PC-9 (cell line): ENCODE results near the gene PHLDA3. TPM values are rescaled to one million over a fixed set of nuclear protein-coding genes. Genes with fewer than 3 reads are reported as not detected.

Experiments
- BruUV-seq: library from RNA; stranded (reverse); fragments of 400-500 nt; replicated peaks from 2 replicates; lab custom pipeline; 2021; lab: Mats Ljungman, UMichigan
- CTCF ChIA-PET: fragments of 300-600 bp; sonication (Branson Sonifier 250); formaldehyde crosslinking; loops from one replicate; lab custom pipeline; 2022; ENCODE audit warnings: antibody characterized with exemption; lab: Charles Lee
- POLR2A ChIA-PET: fragments of 300-600 bp; sonication (Branson Sonifier 250); formaldehyde crosslinking; loops from one replicate; lab custom pipeline; 2022; ENCODE audit warnings: antibody characterized with exemption; ENCODE audit not compliant: unreplicated experiment; lab: Charles Lee
- DNase-seq, 2 experiments: peaks; one replicate each; pipeline versions ENCODE4 v3.0.0 to v3.0.0-alpha.2; 2015 to 2022; ENCODE audit warnings: mixed read lengths in 1 of 2
- H2AFZ ChIP-seq: fragments of 200-600 bp; sonication (generic); 2 replicates; pipeline ENCODE4 v1.8.1; 2017; ENCODE audit warnings: antibody characterized with exemption
- H3F3A ChIP-seq: fragments of 200-600 bp; sonication (generic); 2 replicates; pipeline ENCODE4 v1.8.1; 2017; ENCODE audit warnings: antibody characterized with exemption, mild to moderate bottlenecking, low read depth; ENCODE audit not compliant: insufficient read depth
- H3K27ac ChIP-seq: fragments of 200-600 bp; sonication (generic); 2 replicates; pipeline ENCODE4 v1.6.1; 2016; ENCODE audit warnings: mixed run types
- H3K27me3 ChIP-seq: fragments of 200-600 bp; sonication (generic); 2 replicates; pipeline ENCODE4 v1.6.1; 2016; ENCODE audit warnings: low read depth, mixed run types; ENCODE audit not compliant: insufficient read depth
- H3K36me3 ChIP-seq: fragments of 200-600 bp; sonication (generic); 2 replicates; pipeline ENCODE4 v1.6.1; 2016; ENCODE audit warnings: low read depth, mixed run types
- H3K4me1 ChIP-seq: fragments of 200-600 bp; sonication (generic); replicated peaks from 2 replicates; pipeline ENCODE4 v1.6.1; 2016; ENCODE audit warnings: mixed run types; ENCODE audit not compliant: insufficient read depth
- H3K4me2 ChIP-seq: fragments of 200-600 bp; sonication (generic); 2 replicates; pipeline ENCODE4 v1.6.1; 2017; ENCODE audit warnings: mixed run types
- H3K4me3 ChIP-seq: fragments of 200-600 bp; sonication (generic); 2 replicates; pipeline ENCODE4 v1.6.1; 2016; ENCODE audit warnings: mixed run types
- H3K79me2 ChIP-seq: fragments of 200-600 bp; sonication (generic); 2 replicates; pipeline ENCODE4 v1.6.1; 2017; ENCODE audit warnings: low read depth, mixed run types
- H3K9me2 ChIP-seq: fragments of 200-600 bp; sonication (generic); 2 replicates; pipeline ENCODE4 v1.8.1; 2017; ENCODE audit warnings: mild to moderate bottlenecking; ENCODE audit not compliant: insufficient read depth
- H3K9me3 ChIP-seq: fragments of 200-600 bp; sonication (generic); 2 replicates; pipeline ENCODE4 v1.8.1; 2016; ENCODE audit warnings: low read depth; ENCODE audit not compliant: insufficient read depth
- H4K20me1 ChIP-seq: fragments of 200-600 bp; sonication (generic); 2 replicates; pipeline ENCODE4 v1.8.1; 2017; ENCODE audit not compliant: insufficient read depth
- CTCF ChIP-seq: fragments of 200-600 bp; sonication (generic); conservative IDR thresholded peaks from 2 replicates; pipeline ENCODE4 v1.6.1; 2017; ENCODE audit warnings: mixed run types, antibody characterized with exemption, mild to moderate bottlenecking, moderate library complexity
- EZH2 ChIP-seq: fragments of 200-600 bp; sonication (generic); IDR thresholded peaks from 2 replicates; pipeline ENCODE4 v1.8.0; 2017; ENCODE audit warnings: antibody characterized with exemption, low read depth
- intact Hi-C: fragments of 100-400 bp; cut with micrococcal nuclease; formaldehyde crosslinking; loops from one replicate; pipeline ENCODE4 v1.10.0; 2022; ENCODE audit not compliant: unreplicated experiment
- total RNA-seq: library from RNA; stranded (reverse); gene quantifications from 2 replicates; pipeline ENCODE4 v1.2.3, GENCODE V29; 2021

The PHLDA3 gene
- total RNA-seq, 1 experiment from 2014 or later = 31.6 TPM

- Histone ChIP-seq H3F3A (peaks cover 49% of the 10 kb centered on the region), H3K9me2 (no peaks in the 10 kb centered on the region), H3K4me3 (no peak overlapping the region), H3K27me3 (no peaks in the 10 kb centered on the region), H3K36me3 (no peaks in the 10 kb centered on the region), H4K20me1 (no peaks in the 10 kb centered on the region), H3K4me2 (peak overlapping the region; percentile 54), H3K79me2 (no peaks in the 10 kb centered on the region), H2AFZ (no peak overlapping the region), H3K4me1 (peaks cover 63% of the 10 kb centered on the region), H3K27ac (peak overlapping the region; percentile 95), H3K9me3 (no peaks in the 10 kb centered on the region)
- DNase-seq = no peak
- ChIA-PET POLR2A (no interaction called here), CTCF (interaction anchor here (1.1 kb wide), 1 partner anchor 22 kb away, joined by 3 read pairs; no protein-coding TSS in a partner anchor)
- intact Hi-C loops = no loop called here
- no peak for TF ChIP-seq CTCF
- TF ChIP-seq EZH2 = no peak
- BruUV-seq = no TSS peak
Observed at GRCh38 chr1:201457508-201457960, 11.5 kb downstream of the PHLDA3 start.

- Histone ChIP-seq H3F3A (peaks cover 43% of the 10 kb centered on the region), H3K36me3 (no peaks in the 10 kb centered on the region), H3K9me2 (no peaks in the 10 kb centered on the region), H2AFZ (no peak overlapping the region), H3K27ac (peak overlapping the region; percentile 95), H3K79me2 (no peaks in the 10 kb centered on the region), H3K9me3 (no peaks in the 10 kb centered on the region), H3K4me3 (no peak overlapping the region), H3K4me2 (peak overlapping the region; percentile 54), H3K4me1 (peaks cover 56% of the 10 kb centered on the region), H4K20me1 (no peaks in the 10 kb centered on the region), H3K27me3 (no peaks in the 10 kb centered on the region)
- intact Hi-C loops = no loop called here
- no peak for TF ChIP-seq EZH2
- TF ChIP-seq CTCF = no peak
- POLR2A ChIA-PET = no interaction called here
- peak; percentile 76 to 96 for DNase-seq
- CTCF ChIA-PET = interaction anchor here (1.1 kb wide), 1 partner anchor 21 kb away, joined by 3 read pairs; no protein-coding TSS in a partner anchor
- BruUV-seq = no TSS peak
Observed at GRCh38 chr1:201456499-201457309, 12.3 kb downstream of the PHLDA3 start.

- no TSS peak for BruUV-seq
- Histone ChIP-seq H3K9me2 (no peaks in the 10 kb centered on the region), H3K79me2 (no peaks in the 10 kb centered on the region), H3K9me3 (no peaks in the 10 kb centered on the region), H3K4me1 (peaks cover 42% of the 10 kb centered on the region), H3F3A (peaks cover 29% of the 10 kb centered on the region), H2AFZ (no peak overlapping the region), H3K27me3 (no peaks in the 10 kb centered on the region), H4K20me1 (no peaks in the 10 kb centered on the region), H3K4me3 (no peak overlapping the region), H3K27ac (0 out of 2 replicates have a peak overlapping the region, but pooled peaks have one; percentile 95), H3K4me2 (no peak overlapping the region), H3K36me3 (no peaks in the 10 kb centered on the region)
- no peak for DNase-seq
- ChIA-PET POLR2A (no interaction called here), CTCF (interaction anchor here (0.5 kb wide), 1 partner anchor 19 kb away, joined by 3 read pairs; no protein-coding TSS in a partner anchor)
- TF ChIP-seq CTCF (no peak), EZH2 (no peak)
- intact Hi-C loops = no loop called here
Observed at GRCh38 chr1:201455098-201455497, 13.9 kb downstream of the PHLDA3 start.
